Neural progenitor cell (in vitro differentiated cells): ENCODE results near the gene NOP53.

Source experiments
- CTCF ChIP-seq: fragments of 200-600 bp; sonication (generic); IDR thresholded peaks from 2 replicates; pipeline ENCODE4 v1.5.1; 2017; ENCODE audit warnings: antibody characterized with exemption, mild to moderate bottlenecking
- EZH2 ChIP-seq: fragments of 200-600 bp; sonication (generic); IDR thresholded peaks from 2 replicates; pipeline ENCODE4 v1.6.1; 2017; ENCODE audit warnings: antibody characterized with exemption, mild to moderate bottlenecking, moderate library complexity

- no peak for TF ChIP-seq CTCF
- no peak for TF ChIP-seq EZH2
Observed at GRCh38 chr19:47742634-47743033, 2.7 kb upstream of the NOP53 start.
